ENCODE measurements around the gene CNTNAP2.

CNTNAP2 gene

DNA sequence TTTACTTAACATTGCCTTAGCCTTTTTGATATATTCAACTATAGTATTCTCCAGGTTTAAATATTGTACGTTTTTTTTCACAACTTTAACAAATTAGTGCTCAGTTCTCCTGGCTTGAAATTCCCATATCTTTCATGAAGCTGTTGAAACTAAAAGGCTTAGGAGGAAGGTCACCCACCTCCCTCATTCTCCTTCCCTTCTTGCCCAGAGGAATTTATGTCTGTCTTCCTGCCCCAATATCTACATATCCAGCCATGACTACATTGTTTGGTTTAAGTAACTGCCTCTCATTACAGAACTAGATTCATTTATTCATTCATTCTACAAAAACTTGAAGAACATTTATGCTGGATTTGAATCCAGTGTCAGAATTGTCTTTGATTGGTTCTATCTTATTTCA, 2219.2 kb downstream of the CNTNAP2 start:
- peak in 1 of 3 experiments; percentile 45 for DNase-seq

GRCh38 chr7:148336411-148336810, 2219.8 kb downstream of the CNTNAP2 start:
- DNase-seq = no peak

- DNase-seq = no peak
Measured at GRCh38 chr7:148337246-148337965, 2220.8 kb downstream of the CNTNAP2 start.

DNA sequence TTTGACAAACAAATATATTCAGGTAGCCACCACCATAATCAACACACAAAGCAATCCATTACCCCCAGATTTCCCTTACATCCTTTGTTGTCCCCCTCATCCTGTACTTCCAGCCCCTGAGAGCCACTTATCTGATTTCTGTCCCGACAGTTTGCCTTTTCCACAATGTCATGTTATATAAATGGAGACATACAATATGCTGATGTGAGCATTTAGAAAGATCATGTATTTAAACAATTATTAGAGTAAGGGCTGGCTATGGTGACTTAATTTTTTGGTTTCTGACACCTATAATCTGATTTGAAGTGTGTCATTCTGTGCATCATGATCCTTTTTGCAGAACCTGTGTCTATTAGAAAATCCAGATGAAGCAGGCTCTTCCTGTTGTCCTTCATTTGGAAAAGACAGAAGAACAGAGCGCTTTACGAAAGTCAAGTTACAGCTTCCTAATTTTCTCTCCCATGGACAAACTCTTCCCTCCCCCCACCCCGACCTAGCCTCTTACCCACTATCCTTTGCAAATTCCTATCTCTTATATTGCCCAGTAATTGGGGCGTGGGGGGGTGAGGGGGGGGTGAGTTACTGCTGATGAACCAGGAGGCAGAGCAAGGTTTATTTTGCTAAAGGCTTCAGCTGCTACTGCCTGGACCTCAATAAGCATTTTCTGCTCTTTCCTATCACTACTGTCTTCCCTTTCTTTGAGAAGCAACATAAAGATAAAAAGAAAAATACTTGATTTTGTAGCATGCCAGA, 2221.6 kb downstream of the CNTNAP2 start:
- no peak for DNase-seq

GRCh38 chr7:148340438-148341280, 2224.1 kb downstream of the CNTNAP2 start:
- no peak for DNase-seq

DNA sequence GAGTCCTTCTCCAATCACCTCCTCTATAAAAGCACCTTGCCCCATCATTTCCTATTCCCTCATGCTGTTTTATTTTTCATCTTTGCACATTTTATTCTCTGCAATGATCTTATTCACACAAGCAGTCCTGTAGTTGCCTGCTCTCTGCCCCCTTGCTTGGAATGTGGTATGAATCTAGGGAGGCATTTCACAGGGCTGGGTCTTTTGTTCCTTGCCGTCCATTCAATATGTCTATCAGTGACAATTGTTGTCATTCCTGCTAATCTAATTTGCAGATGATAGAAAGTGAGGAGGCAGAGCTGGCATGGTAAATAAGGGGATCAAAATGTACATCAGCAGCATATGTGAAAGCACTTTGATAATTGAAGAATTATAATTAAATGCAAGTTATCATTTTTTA, 2227.8 kb downstream of the CNTNAP2 start:
- no peak for DNase-seq

- no peak for DNase-seq
Measured at GRCh38 chr7:148347981-148348380, 2231.4 kb downstream of the CNTNAP2 start.

GRCh38 chr7:148348466-148348865, 2231.9 kb downstream of the CNTNAP2 start:
- DNase-seq = peak in 1 of 3 experiments; percentile 24

DNA sequence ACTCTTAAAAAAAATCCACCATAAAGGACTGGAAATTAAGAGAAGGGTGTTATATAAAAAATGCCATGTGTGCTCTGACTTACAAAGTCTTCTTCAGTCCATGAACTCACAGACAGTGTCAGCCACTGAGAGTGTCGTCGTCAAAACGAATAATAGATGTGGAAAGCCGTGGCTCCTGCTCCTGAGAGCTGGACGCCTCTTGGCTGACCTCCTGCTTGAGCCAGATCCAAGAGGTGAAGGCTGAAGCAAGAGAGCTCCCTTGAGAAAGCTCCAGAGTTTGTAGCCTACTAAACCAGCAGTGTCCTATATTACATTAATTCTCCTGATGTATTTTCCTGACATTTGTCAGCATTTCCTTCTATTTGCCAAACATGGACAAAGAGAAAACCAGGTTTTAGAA, 2239.7 kb downstream of the CNTNAP2 start:
- DNase-seq = no peak

- DNase-seq = no peak
Measured at GRCh38 chr7:148362541-148362940, 2245.9 kb downstream of the CNTNAP2 start.

GRCh38 chr7:148367731-148368475, 2251.3 kb downstream of the CNTNAP2 start:
- peak in 2 of 3 experiments; percentile 42 to 68 for DNase-seq

- DNase-seq = no peak
Measured at GRCh38 chr7:148368562-148368961, 2252.0 kb downstream of the CNTNAP2 start.

DNA sequence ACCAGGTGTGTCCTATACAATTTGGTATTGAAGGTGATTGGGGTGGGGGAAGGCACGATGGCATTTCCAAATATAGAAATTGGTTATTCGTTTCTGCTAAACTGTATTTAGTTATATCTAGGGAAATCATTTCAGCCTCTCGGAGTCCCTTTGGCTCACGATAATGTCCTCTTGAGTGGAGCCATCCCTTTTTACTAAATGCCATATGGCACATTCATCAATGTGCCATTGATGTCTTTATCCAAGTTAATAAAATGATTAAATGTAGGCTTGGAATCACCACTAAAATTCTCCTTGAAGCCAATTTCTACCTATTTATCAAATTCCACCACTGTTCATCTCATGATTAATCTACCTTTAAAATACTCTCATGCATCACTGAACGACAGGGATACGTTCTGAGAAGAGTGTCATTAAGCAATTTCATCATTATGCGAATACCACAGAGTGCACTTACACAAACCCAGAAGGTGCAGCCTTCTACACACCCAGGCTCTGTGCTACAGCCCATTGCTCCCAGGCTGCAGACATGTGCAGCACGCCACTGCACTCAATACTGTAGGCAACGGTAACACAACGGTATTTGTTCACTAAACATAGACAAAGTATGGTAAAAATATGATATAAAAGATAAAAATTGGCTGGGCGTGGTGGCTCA, 2254.8 kb downstream of the CNTNAP2 start:
- DNase-seq = peak in 1 of 3 experiments; percentile 21

DNA sequence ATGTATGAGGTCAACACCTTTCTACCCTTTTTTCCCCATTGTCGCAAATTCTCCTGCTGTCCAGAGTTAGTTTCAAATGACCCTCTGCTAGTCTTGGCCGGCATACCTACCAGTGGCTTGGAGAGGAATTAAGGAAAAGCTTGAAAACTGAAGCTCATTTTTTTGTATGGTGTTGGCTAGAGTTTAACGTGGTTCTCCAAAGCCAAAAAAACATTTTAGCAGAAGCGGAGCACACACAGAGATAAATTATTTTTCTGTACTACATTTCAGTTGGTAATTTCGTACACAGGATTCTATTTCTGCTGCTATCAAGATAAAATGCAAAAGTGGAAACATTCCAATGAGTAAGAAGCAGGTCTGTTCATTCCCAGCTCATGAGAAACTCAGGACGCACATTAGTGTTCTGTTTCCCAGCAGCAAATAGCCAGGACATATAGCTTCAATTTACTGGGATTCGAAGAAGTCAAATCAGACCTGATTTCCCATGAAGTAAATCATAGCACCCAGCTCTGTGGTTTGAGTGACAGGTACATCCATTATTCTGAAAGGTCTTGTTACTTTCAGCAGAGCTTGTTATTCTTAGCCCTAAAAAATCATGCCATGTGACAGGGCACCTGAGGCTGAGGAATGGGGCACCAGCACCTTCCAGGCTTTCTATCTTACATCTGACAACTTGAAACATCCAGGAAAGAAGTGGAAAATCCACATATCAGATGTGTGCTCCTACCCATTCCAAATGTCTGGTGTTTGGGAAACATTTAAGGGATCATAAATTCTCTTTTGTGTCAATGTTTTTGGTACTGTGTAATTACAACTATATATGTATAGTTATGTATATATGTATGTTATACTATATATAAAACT, 2258.0 kb downstream of the CNTNAP2 start:
- DNase-seq = no peak

GRCh38 chr7:148379677-148380076, 2263.1 kb downstream of the CNTNAP2 start:
- no peak for DNase-seq

- DNase-seq = no peak
Measured at GRCh38 chr7:148380596-148381419, 2264.2 kb downstream of the CNTNAP2 start.

GRCh38 chr7:148382596-148382995, 2266.0 kb downstream of the CNTNAP2 start:
- DNase-seq = no peak

GRCh38 chr7:148383651-148384050, 2267.1 kb downstream of the CNTNAP2 start:
- DNase-seq = no peak

DNA sequence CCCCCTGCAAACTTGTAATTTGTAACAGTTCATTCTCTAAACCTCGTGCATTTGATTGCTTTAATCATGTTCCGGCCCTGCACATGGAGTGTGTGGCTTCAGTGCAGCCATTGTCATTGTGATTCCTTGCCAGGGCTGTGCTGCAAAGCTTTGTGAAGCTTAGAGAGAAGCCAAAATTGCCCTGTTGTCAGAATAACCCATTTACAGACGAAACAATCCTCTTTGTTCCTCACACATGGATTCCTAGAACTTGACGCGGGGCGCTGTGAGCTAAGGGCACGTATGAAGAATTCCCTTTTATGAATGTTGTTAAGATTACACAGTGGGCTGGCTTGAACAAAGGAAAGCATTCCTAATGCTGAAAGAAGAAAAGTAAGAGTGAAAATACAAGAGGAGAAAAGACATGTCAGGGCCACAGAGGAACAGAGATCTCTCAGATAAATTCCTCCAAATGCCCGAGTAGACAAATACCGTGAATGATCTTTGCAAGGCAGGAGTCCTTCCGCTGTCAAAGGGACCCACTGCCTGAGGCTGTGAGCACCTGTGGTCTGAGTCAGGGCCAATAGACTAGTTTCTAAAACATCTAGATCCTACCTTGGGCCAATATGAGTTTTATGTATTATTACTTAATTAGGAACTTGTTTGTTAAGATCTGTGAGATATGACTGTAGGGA, 2268.5 kb downstream of the CNTNAP2 start:
- DNase-seq = no peak

GRCh38 chr7:148390381-148390780, 2273.8 kb downstream of the CNTNAP2 start:
- DNase-seq = no peak
